Measurements from ENCODE around the gene CDS2.
"Not testable (repeated sequence)": the region's sequence is repeated elsewhere in the genome, so short reads cannot be mapped to it uniquely, and the experiment has no call there.

Gene CDS2

GRCh38 chr20:5126512-5127203 is at the start of gene CDS2:
CDS2 (plus strand) TSS chr20:5127008; CDS start chr20:5127093, 85 bp downstream.
- DNase-seq: peak; percentile 100

- DNase-seq: peak; percentile 36
Measured at GRCh38 chr20:5077761-5078387, 48.9 kb upstream of the CDS2 start.

DNA sequence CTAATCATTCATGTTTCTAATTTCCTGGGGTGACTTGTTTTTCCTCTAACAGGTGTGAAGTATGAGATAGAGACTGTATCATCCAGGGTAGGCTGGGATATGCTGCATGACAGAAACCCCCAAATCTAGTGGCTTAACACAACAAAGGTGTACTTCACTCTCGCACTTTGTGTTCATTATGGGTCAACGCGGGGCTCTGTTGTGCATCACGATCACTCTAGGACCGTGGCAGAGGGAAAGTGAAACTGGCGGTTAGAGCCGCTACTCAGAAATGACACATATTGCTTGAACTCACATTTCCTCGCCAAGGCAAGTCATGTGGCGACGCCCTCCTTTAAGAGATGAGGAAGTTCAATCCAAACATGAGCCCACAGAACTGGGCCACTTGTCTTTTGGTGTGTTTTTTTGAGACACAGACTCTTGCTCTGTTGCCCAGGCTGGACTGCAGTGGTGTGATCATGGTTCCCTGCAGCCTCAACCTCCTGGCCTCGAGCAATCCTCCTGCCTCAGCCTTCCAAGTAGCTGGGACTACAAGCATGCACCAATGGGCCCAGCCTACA is 48.3 kb upstream of the CDS2 start:
- DNase-seq: peak; percentile 80

- DNase-seq: no peak
Measured at GRCh38 chr20:5080384-5080877, 46.4 kb upstream of the CDS2 start.

- DNase-seq: no peak
Measured at GRCh38 chr20:5085380-5085779, 41.4 kb upstream of the CDS2 start.

DNA sequence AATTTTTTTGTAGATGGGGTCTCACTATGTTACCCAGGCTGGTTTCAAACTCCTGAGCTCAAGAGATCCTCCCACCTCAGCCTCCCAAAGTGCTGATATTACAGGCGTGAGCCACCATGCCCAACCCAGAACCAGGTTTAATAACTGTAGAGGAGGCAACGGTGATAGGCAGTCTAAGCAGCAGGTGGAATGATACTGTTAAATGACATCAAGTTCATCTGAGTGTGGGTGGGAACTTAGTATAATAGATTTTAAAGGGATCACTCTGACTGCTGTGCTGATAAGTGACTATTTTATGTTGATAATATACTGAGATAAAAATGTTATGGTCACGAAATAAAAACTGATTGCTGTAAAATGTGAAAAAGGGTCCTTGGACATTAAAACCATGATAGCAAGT is 38.1 kb upstream of the CDS2 start:
- no peak for DNase-seq

GRCh38 chr20:5090191-5090590 is 36.6 kb upstream of the CDS2 start:
- peak; percentile 31 for DNase-seq

- no peak for DNase-seq
Measured at GRCh38 chr20:5091902-5092301, 34.9 kb upstream of the CDS2 start.

GRCh38 chr20:5092765-5093339 is 34.0 kb upstream of the CDS2 start:
- DNase-seq: no peak

DNA sequence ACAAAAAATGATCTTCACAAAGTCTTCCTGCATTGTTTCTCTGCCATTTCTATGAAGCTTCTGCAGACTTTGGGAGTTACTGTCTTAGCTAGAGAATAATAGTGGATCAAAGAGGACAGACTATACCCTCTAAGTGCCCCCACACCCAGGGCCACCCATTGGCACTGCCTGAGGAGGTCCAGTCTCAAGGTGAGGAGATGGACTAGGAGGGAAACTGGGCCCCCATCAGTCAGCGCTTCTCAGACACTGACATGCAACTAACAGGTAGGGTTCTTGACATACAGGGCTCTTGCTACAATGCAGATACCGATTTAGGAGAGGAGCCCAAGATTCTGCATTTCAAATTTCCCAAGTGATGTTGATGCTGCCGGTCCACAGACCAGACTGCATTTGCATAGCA is 31.4 kb upstream of the CDS2 start:
- DNase-seq: no peak

- no peak for DNase-seq
Measured at GRCh38 chr20:5095931-5096330, 30.9 kb upstream of the CDS2 start.

- DNase-seq: no peak
Measured at GRCh38 chr20:5096463-5096862, 30.3 kb upstream of the CDS2 start.

DNA sequence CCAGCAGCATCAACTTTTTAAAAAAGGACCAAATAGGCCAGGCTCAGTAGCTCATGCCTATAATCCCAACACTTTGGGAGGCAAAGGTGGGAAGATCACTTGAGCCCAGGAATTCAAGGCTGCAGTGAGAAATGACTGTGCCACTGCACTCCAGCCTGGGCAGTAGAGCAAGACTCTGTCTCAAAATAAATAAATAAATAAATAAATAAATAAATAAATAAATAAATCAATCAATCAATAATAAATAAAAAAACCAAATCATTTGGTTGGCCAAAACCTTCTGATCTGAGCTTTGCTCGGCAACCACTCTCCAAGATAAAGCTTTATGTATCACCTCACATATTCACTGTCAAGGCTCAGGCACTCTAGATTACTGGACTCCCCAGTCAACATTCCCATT is 27.8 kb upstream of the CDS2 start:
- not testable (repeated sequence) for DNase-seq

DNA sequence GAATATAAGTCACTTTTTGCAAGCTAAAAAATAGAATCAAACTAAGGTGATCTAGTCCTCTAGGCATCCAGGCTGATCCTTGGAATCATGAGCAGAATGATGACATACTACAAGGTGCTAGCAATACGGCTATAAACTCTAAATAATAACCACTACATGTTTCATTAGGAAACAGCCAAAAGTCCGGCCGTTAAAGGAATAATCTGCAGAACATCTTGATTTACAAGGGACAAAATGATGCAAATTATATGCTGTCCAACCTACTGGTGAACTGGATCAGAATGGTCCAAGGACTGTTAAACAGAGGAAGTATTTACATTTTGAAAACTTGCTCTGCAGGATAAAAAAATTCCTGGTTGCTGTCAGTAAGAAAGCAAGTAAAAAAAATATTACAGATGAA is 26.9 kb upstream of the CDS2 start:
- not testable (repeated sequence) for DNase-seq

GRCh38 chr20:5100684-5101347 is 26.0 kb upstream of the CDS2 start:
- DNase-seq: peak; percentile 87

- no peak for DNase-seq
Measured at GRCh38 chr20:5104479-5104878, 22.3 kb upstream of the CDS2 start.

DNA sequence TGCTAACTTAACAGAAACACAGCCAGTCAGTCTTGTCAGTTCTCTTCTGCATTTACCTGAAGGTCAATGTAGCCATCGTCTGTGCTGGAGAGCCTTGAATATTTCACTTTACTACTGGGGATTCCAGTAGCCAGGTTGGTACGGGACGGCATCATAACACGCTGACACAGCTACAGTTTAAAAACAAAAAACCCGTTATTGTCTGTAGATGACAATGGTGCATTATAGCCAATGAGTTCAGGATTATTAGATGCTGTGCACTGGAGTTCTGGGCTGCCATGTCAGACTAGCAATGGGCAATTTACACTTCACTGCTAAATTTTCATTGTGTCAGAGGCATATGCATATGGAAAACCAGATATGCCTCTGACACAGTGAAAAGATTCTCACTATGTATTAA is 17.5 kb upstream of the CDS2 start:
- DNase-seq: no peak

DNA sequence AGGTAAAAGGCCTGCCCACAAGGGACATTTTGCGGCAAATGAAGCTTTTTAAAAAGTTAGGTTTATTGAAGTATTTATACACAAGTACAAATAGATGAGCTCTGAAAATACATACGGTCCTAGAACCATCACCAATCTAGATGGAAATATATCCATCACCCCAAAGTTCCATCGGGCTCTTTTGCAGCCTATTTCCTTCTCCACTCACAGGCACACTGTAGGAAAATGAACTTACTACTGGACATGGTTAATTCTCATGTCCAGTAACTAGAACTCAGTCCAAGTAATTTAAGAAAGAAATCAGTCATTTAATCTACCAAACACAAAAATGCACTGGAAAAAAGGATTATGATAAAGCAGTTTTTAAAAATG is 13.2 kb upstream of the CDS2 start:
- DNase-seq: no peak

- DNase-seq: no peak
Measured at GRCh38 chr20:5114403-5114802, 12.4 kb upstream of the CDS2 start.

GRCh38 chr20:5116875-5117274 is 9.9 kb upstream of the CDS2 start:
- no peak for DNase-seq

- DNase-seq: no peak
Measured at GRCh38 chr20:5118220-5119142, 8.3 kb upstream of the CDS2 start.

DNA sequence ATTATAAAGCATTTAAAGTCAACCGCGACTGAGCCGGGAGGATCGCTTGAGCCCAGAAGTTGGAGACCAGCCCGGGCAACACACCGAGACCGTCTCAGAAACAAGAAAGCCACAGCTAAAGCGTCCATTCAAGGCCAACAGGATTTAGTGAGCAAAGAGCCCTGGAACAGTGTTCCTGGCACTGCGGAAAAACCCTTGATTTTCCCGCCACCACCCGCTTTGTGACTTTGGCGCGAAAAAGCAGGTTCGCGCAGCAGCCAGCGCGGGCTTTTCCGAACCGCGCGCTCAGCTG is 7.7 kb upstream of the CDS2 start:
- DNase-seq: no peak

All from CD4-positive, alpha-beta T cell treated with Interleukin-17A for 4 hours (primary cell).